GM21423 (cell line): ENCODE data around the gene SLAMF1.
"Not testable (repeated sequence)": the region's sequence is repeated elsewhere in the genome, so short reads cannot be mapped to it uniquely, and the experiment has no call there.

Experiments used
- ATAC-seq: cut with Tn5 transposase; IDR thresholded peaks from one replicate; pipeline ENCODE4 v1.9.1; 2021; ENCODE audit warnings: mild to moderate bottlenecking, moderate library complexity; ENCODE audit not compliant: unreplicated experiment

The SLAMF1 gene

GRCh38 chr1:160646711-160647328 is at the start of gene SLAMF1:
Gene SLAMF1, minus strand, starts transcription at chr1:160647044. Its CDS starts 99 bp downstream, at chr1:160646945.
- ATAC-seq = peak; percentile 50

- not testable (repeated sequence) for ATAC-seq
These were observed 45.5 kb upstream of the SLAMF1 start for GRCh38 chr1:160692390-160692789.

- no peak for ATAC-seq
These were observed 38.4 kb upstream of the SLAMF1 start for GRCh38 chr1:160685266-160685665.

GRCh38 chr1:160682983-160683865 is 36.4 kb upstream of the SLAMF1 start:
- no peak for ATAC-seq

- no peak for ATAC-seq
These were observed 35.0 kb upstream of the SLAMF1 start for GRCh38 chr1:160681891-160682140.

- no peak for ATAC-seq
These were observed 34.4 kb upstream of the SLAMF1 start for GRCh38 chr1:160681066-160681890.

GRCh38 chr1:160680399-160680798 is 33.6 kb upstream of the SLAMF1 start:
- ATAC-seq = no peak

GRCh38 chr1:160679893-160680292 is 33.0 kb upstream of the SLAMF1 start:
- ATAC-seq = no peak

- no peak for ATAC-seq
These were observed 30.2 kb upstream of the SLAMF1 start for GRCh38 chr1:160676869-160677597.

- peak; percentile 57 for ATAC-seq
These were observed 29.0 kb upstream of the SLAMF1 start for GRCh38 chr1:160675641-160676410.

- no peak for ATAC-seq
These were observed 27.6 kb upstream of the SLAMF1 start for GRCh38 chr1:160674415-160674814.

GRCh38 chr1:160672789-160673695 is 26.2 kb upstream of the SLAMF1 start:
- ATAC-seq = no peak

- ATAC-seq = no peak
These were observed 25.0 kb upstream of the SLAMF1 start for GRCh38 chr1:160671603-160672517.

- no peak for ATAC-seq
These were observed 23.9 kb upstream of the SLAMF1 start for GRCh38 chr1:160670701-160671100.

GRCh38 chr1:160669802-160670201 is 23.0 kb upstream of the SLAMF1 start:
- ATAC-seq = no peak

GRCh38 chr1:160669276-160669675 is 22.4 kb upstream of the SLAMF1 start:
- ATAC-seq = no peak

- ATAC-seq = no peak
These were observed 21.1 kb upstream of the SLAMF1 start for GRCh38 chr1:160667896-160668295.

- ATAC-seq = no peak
These were observed 19.2 kb upstream of the SLAMF1 start for GRCh38 chr1:160666079-160666442.
